ENCODE measurements around the gene MUC5AC.
"Not testable (repeated sequence)": the region's sequence is repeated elsewhere in the genome, so short reads cannot be mapped to it uniquely, and the experiment has no call there.

The MUC5AC gene

DNA sequence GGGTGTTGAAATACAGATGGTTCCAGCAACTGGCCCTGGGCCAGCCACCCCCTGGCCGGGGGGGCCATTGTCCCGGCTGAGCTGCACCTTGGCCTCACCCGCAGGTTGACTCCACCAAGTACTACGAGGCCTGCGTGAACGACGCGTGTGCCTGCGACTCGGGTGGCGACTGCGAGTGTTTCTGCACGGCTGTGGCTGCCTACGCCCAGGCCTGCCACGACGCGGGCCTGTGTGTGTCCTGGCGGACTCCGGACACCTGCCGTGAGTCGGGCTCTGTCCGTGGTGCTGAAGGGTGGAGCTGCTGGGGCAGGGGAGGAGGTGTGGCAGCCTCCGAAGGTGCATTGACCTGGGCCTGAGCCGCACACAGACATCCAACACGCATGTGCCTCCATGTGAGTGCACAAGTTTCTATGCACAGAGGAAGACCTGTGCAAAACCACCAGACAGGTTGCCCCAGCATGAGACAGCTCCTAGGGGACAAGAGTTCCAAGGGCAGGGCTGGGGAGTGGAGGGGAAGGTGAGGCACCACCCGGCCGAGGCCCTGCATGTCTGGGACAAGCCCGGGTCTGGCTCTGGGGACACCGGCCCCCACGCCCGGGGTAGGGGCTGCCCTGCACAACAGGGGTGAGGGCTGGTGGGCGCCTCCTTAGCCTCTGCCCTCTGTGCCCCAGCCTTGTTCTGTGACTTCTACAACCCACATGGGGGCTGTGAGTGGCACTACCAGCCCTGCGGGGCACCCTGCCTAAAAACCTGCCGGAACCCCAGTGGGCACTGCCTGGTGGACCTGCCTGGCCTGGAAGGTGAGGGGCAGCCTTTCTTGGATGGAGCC, 81.2 kb downstream of the MUC5AC start:
- DNase-seq, result peak; percentile 44

- DNase-seq, result no peak
These were observed 81.9 kb downstream of the MUC5AC start for GRCh38 chr11:1239596-1240205.

GRCh38 chr11:1240771-1241170, 83.0 kb downstream of the MUC5AC start:
- DNase-seq, result no peak

- DNase-seq, result no peak
These were observed 84.0 kb downstream of the MUC5AC start for GRCh38 chr11:1241706-1242105.

- DNase-seq, result no peak
These were observed 84.5 kb downstream of the MUC5AC start for GRCh38 chr11:1242289-1242688.

DNA sequence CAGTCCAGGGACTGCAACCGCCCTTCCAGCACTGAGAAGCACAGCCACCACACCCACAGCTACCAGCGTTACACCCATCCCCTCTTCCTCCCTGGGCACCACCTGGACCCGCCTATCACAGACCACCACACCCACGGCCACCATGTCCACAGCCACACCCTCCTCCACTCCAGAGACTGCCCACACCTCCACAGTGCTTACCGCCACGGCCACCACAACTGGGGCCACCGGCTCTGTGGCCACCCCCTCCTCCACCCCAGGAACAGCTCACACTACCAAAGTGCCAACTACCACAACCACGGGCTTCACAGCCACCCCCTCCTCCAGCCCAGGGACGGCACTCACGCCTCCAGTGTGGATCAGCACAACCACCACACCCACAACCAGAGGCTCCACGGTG, 85.0 kb downstream of the MUC5AC start:
- DNase-seq, result not testable (repeated sequence)

DNA sequence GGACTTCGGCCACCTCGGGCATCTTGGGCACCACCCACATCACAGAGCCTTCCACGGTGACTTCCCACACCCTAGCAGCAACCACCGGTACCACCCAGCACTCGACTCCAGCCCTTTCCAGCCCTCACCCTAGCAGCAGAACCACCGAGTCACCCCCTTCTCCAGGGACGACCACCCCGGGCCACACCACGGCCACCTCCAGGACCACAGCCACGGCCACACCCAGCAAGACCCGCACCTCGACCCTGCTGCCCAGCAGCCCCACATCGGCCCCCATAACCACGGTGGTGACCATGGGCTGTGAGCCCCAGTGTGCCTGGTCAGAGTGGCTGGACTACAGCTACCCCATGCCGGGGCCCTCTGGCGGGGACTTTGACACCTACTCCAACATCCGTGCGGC, 85.8 kb downstream of the MUC5AC start:
- DNase-seq, result not testable (repeated sequence)

DNA sequence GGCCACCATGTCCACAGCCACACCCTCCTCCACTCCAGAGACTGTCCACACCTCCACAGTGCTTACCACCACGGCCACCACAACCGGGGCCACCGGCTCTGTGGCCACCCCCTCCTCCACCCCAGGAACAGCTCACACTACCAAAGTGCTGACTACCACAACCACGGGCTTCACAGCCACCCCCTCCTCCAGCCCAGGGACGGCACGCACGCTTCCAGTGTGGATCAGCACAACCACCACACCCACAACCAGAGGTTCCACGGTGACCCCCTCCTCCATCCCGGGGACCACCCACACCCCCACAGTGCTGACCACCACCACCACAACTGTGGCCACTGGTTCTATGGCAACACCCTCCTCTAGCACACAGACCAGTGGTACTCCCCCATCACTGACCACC, 86.8 kb downstream of the MUC5AC start:
- DNase-seq, result not testable (repeated sequence)

GRCh38 chr11:1245717-1246116, 88.0 kb downstream of the MUC5AC start:
- not testable (repeated sequence) for DNase-seq

GRCh38 chr11:1246301-1246700, 88.5 kb downstream of the MUC5AC start:
- DNase-seq, result not testable (repeated sequence)

DNA sequence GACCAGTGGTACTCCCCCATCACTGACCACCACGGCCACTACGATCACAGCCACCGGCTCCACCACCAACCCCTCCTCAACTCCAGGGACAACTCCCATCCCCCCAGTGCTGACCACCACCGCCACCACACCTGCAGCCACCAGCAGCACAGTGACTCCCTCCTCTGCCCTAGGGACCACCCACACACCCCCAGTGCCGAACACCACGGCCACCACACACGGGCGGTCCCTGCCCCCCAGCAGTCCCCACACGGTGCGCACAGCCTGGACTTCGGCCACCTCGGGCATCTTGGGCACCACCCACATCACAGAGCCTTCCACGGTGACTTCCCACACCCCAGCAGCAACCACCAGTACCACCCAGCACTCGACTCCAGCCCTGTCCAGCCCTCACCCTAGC, 89.3 kb downstream of the MUC5AC start:
- DNase-seq, result not testable (repeated sequence)

- DNase-seq, result not testable (repeated sequence)
These were observed 91.2 kb downstream of the MUC5AC start for GRCh38 chr11:1248951-1249350.

DNA sequence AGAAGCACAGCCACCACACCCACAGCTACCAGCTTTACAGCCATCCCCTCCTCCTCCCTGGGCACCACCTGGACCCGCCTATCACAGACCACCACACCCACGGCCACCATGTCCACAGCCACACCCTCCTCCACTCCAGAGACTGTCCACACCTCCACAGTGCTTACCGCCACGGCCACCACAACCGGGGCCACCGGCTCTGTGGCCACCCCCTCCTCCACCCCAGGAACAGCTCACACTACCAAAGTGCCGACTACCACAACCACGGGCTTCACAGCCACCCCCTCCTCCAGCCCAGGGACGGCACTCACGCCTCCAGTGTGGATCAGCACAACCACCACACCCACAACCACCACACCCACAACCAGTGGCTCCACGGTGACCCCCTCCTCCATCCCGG, 92.7 kb downstream of the MUC5AC start:
- not testable (repeated sequence) for DNase-seq

All from right kidney (tissue), 1 donor.